GM12878 (cell line): Measurements from ENCODE around the gene TNFRSF1B. TPM values are rescaled to one million over a fixed set of nuclear protein-coding genes. Genes with fewer than 3 reads are reported as not detected.

Source experiments
- ATF2 ChIP-seq: IDR thresholded peaks from 2 replicates; pipeline ENCODE4 v1.6.1; 2012; ENCODE audit warnings: low read length, inconsistent platforms
- BMI1 ChIP-seq: fragments of 450-650 bp; IDR thresholded peaks from 2 replicates; pipeline ENCODE4 v1.6.1; 2016; ENCODE audit warnings: mild to moderate bottlenecking, moderate library complexity, borderline replicate concordance
- CBX3 ChIP-seq: fragments of 200-600 bp; sonication (generic); IDR thresholded peaks from 2 replicates; pipeline ENCODE4 v1.6.1; 2016; ENCODE audit warnings: low read depth, borderline replicate concordance
- CBX5 ChIP-seq: sonication (generic); IDR thresholded peaks from 2 replicates; pipeline ENCODE4 v1.6.1; 2016; ENCODE audit warnings: low read depth, moderate library complexity, mild to moderate bottlenecking, inconsistent platforms
- E2F8 ChIP-seq: fragments of 450-650 bp; IDR thresholded peaks from 2 replicates; pipeline ENCODE4 v1.6.1; 2018; ENCODE audit warnings: mild to moderate bottlenecking, low read depth, moderate library complexity; ENCODE audit not compliant: partially characterized antibody
- EED ChIP-seq: sonication (generic); IDR thresholded peaks from 2 replicates; pipeline ENCODE4 v1.6.1; 2016; ENCODE audit warnings: antibody characterized with exemption, low read depth
- EP300 ChIP-seq, 2 experiments: fragments of 150-350 bp in 1 of 2; IDR thresholded peaks; 2 replicates each; pipeline ENCODE4 v1.6.1; 2011 to 2012; ENCODE audit warnings: low read depth in 2 of 2, low read length in 2 of 2, borderline replicate concordance in 1 of 2, improper control_type of control experiment in 1 of 2, inconsistent platforms in 1 of 2; ENCODE audit not compliant: control insufficient read depth in 1 of 2
- ESRRA ChIP-seq: IDR thresholded peaks from 2 replicates; pipeline ENCODE4 v1.6.1; 2012; ENCODE audit warnings: mild to moderate bottlenecking, low read length, improper control_type of control experiment
- GABPA ChIP-seq: IDR thresholded peaks from 2 replicates; pipeline ENCODE4 v1.6.1; 2014; ENCODE audit warnings: antibody characterized with exemption, low read depth, mild to moderate bottlenecking, inconsistent platforms
- HCFC1 ChIP-seq: fragments of 150-350 bp; IDR thresholded peaks from 2 replicates; pipeline ENCODE4 v1.6.1; 2014; ENCODE audit warnings: low read length
- HDAC6 ChIP-seq: fragments of 200-600 bp; sonication (generic); IDR thresholded peaks from one replicate; pipeline ENCODE4 v1.8.0; 2017; ENCODE audit warnings: antibody characterized with exemption; ENCODE audit not compliant: unreplicated experiment
- HDGF ChIP-seq: fragments of 450-650 bp; IDR thresholded peaks from 2 replicates; pipeline ENCODE4 v1.6.1; 2016; ENCODE audit warnings: antibody characterized with exemption
- IKZF1 ChIP-seq: fragments of 450-650 bp; conservative IDR thresholded peaks from 2 replicates; pipeline ENCODE4 v1.6.1; 2017; ENCODE audit warnings: antibody characterized with exemption, mild to moderate bottlenecking
- IKZF2 ChIP-seq, 2 experiments: fragments of 450-650 bp; IDR thresholded peaks; 2 replicates each; pipeline ENCODE4 v1.6.1; 2017; ENCODE audit warnings: mild to moderate bottlenecking in 2 of 2, moderate library complexity in 2 of 2
- IRF3 ChIP-seq: fragments of 450-650 bp; IDR thresholded peaks from 2 replicates; pipeline ENCODE4 v1.6.1; 2014; ENCODE audit warnings: mild to moderate bottlenecking
- MEF2A ChIP-seq: IDR thresholded peaks from 2 replicates; pipeline ENCODE4 v1.6.1; 2011; ENCODE audit warnings: low read depth, mild to moderate bottlenecking, low read length, moderate library complexity; ENCODE audit not compliant: insufficient read depth
- NFXL1 ChIP-seq: fragments of 450-650 bp; IDR thresholded peaks from 2 replicates; pipeline ENCODE4 v1.6.1; 2017; ENCODE audit warnings: antibody characterized with exemption, mild to moderate bottlenecking, borderline replicate concordance
- NKRF ChIP-seq: fragments of 450-650 bp; conservative IDR thresholded peaks from 2 replicates; pipeline ENCODE4 v1.6.1; 2017; ENCODE audit warnings: mild to moderate bottlenecking, moderate library complexity
- RBBP5 ChIP-seq: fragments of 200-600 bp; sonication (generic); conservative IDR thresholded peaks from 2 replicates; pipeline ENCODE4 v1.6.1; 2016
- SMARCA5 ChIP-seq: fragments of 450-650 bp; IDR thresholded peaks from 2 replicates; pipeline ENCODE4 v1.6.1; 2017; ENCODE audit warnings: mild to moderate bottlenecking
- SMC3 ChIP-seq: IDR thresholded peaks from 2 replicates; pipeline ENCODE4 v1.6.1; 2011; ENCODE audit warnings: low read length, improper control_type of control experiment, borderline replicate concordance
- TBL1XR1 ChIP-seq: IDR thresholded peaks from 2 replicates; pipeline ENCODE4 v1.6.1; 2012; ENCODE audit warnings: low read depth, low read length, improper control_type of control experiment
- TCF3 ChIP-seq: IDR thresholded peaks from 2 replicates; pipeline ENCODE4 v1.6.1; 2012; ENCODE audit warnings: low read depth, mild to moderate bottlenecking, low read length, borderline replicate concordance; ENCODE audit not compliant: insufficient read depth
- TCF7 ChIP-seq: IDR thresholded peaks from 2 replicates; pipeline ENCODE4 v1.6.1; 2014; ENCODE audit warnings: antibody characterized with exemption, borderline replicate concordance
- ZNF24 ChIP-seq: fragments of 450-650 bp; IDR thresholded peaks from 2 replicates; pipeline ENCODE4 v1.6.1; 2017; ENCODE audit warnings: antibody characterized with exemption, mild to moderate bottlenecking
- ZZZ3 ChIP-seq: IDR thresholded peaks from 2 replicates; pipeline ENCODE4 v1.6.1; 2011; ENCODE audit warnings: low read depth; ENCODE audit not compliant: control insufficient read depth, insufficient read length
- polyA plus RNA-seq, 11 experiments: library from polyadenylated mRNA; depleted of rRNA in 4 of 11; unstranded in 6 of 11; stranded (reverse) in 5 of 11; fragments of >200 nt; fragmentation: Nextera tagmentation in 4 of 11; fragmentation: Illumina TruSeq in 1 of 11; extraction: Ambion mirVana in 4 of 11; extraction: Trizol in 1 of 11; gene quantifications; 1 replicate in 1 of 11; 2 replicates in 10 of 11; pipeline versions ENCODE4 v1.2.1 to v1.2.3, GENCODE V29; 2011 to 2016; ENCODE audit warnings: inconsistent platforms in 2 of 11, missing spikeins in 2 of 11, low read depth in 1 of 11
- total RNA-seq, 4 experiments: library from RNA; depleted of rRNA in 3 of 4; stranded (reverse); fragments of >200 nt in 3 of 4; fragmentation: Illumina TruSeq in 1 of 4; extraction: Trizol in 1 of 4; gene quantifications; 2 replicates each; pipeline versions ENCODE4 v1.2.1 to v1.2.3, GENCODE V29; 2013 to 2021

TNFRSF1B gene
- total and polyA plus RNA-seq, 10 of the 15 experiments (the other 5 are each of a cell fraction or from before 2014, with no cell fraction given): 10.1 to 87.2 (median 37.3) TPM

GRCh38 chr1:12208764-12209494 is 42.1 kb downstream of the TNFRSF1B start (continued):
- no peak for TF ChIP-seq TCF7
- no peak for TF ChIP-seq MEF2A
- TF ChIP-seq ZZZ3: no peak
- TF ChIP-seq HDAC6: no peak
- TF ChIP-seq IRF3: no peak
- TF ChIP-seq CBX5: no peak
- no peak for TF ChIP-seq TBL1XR1
- 0 out of 2 replicates have a peak, but pooled peaks have one; percentile 14 for TF ChIP-seq IKZF1
- TF ChIP-seq SMC3: peak; percentile 96
- TF ChIP-seq EED: no peak
- no peak for TF ChIP-seq CBX3
- TF ChIP-seq EP300 (IDR thresholded peaks at IDR 0.05; ENCODE audit: borderline replicate concordance in 1 of 2, control insufficient read depth in 1 of 2, low read depth in 2 of 2, low read length in 2 of 2): no peak
- no peak for TF ChIP-seq SMARCA5
- TF ChIP-seq ZNF24: no peak
- no peak for TF ChIP-seq RBBP5
- no peak for TF ChIP-seq BMI1
- no peak for TF ChIP-seq TCF3
- TF ChIP-seq HDGF: no peak
- no peak; the same call in 1 of the 2 replicates for TF ChIP-seq HCFC1
- TF ChIP-seq NFXL1: no peak
- no peak for TF ChIP-seq ATF2
- TF ChIP-seq ESRRA: no peak
- no peak for TF ChIP-seq E2F8
- TF ChIP-seq GABPA: no peak
- no peak for TF ChIP-seq IKZF2 (IDR thresholded peaks at IDR 0.05)
- TF ChIP-seq NKRF: no peak
